Esophagus muscularis mucosa (tissue), 4 donors: ENCODE measurements around the gene EGF. TPM values are rescaled to one million over a fixed set of nuclear protein-coding genes. Genes with fewer than 3 reads are reported as not detected.

ENCODE experiments used
- DNase-seq: peaks from one replicate; pipeline ENCODE4 v3.0.0-alpha.2; 2017; ENCODE audit errors: extremely low spot score
- H3K27ac ChIP-seq, 4 donors: fragments of 200-600 bp; sonication (generic); replicated peaks in 1 of 4; 1 replicate in 3 of 4; 2 replicates in 1 of 4; pipeline ENCODE4 v1.5.1; 2016 to 2019; ENCODE audit warnings: mild to moderate bottlenecking in 1 of 4
- H3K27me3 ChIP-seq, 4 donors: fragments of 200-600 bp; sonication (generic); one replicate each; pipeline versions ENCODE4 v1.5.1 to v1.6.0; 2016 to 2019
- H3K36me3 ChIP-seq, 4 donors: fragments of 200-600 bp; sonication (generic); one replicate each; pipeline ENCODE4 v1.5.1; 2016 to 2019
- H3K4me1 ChIP-seq, 4 donors: fragments of 200-600 bp; sonication (generic); one replicate each; pipeline ENCODE4 v1.5.1; 2016 to 2019
- H3K4me3 ChIP-seq, 4 donors: fragments of 200-600 bp; sonication (generic); 1 replicate in 2 of 4; 2 replicates in 2 of 4; pipeline ENCODE4 v1.5.1; 2016 to 2019; ENCODE audit warnings: mild to moderate bottlenecking in 4 of 4, moderate library complexity in 1 of 4
- H3K9me3 ChIP-seq, 4 donors: fragments of 200-600 bp; sonication (generic); 1 replicate in 3 of 4; 2 replicates in 1 of 4; pipeline ENCODE4 v1.5.1; 2016 to 2019
- EP300 ChIP-seq: sonication (generic); formaldehyde crosslinking; IDR thresholded peaks from one replicate; pipeline ENCODE4 v1.6.1; 2017; ENCODE audit warnings: antibody characterized with exemption
- POLR2A ChIP-seq: fragments of 450-650 bp; IDR thresholded peaks from one replicate; pipeline ENCODE4 v1.6.1; 2017; ENCODE audit warnings: antibody characterized with exemption, moderate library complexity, mild to moderate bottlenecking, low read depth
- POLR2AphosphoS5 ChIP-seq, 2 donors: sonication (generic); formaldehyde crosslinking; IDR thresholded peaks; one replicate each; pipeline ENCODE4 v1.6.1; 2017; ENCODE audit warnings: antibody characterized with exemption in 2 of 2
- WGBS: methylation state at CpG from one replicate; pipeline ENCODE4 v1.1.5; 2018; 5-methylcytosine and 5-hydroxymethylcytosine counted together
- intact Hi-C: fragments of 100-400 bp; cut with DNase I; formaldehyde crosslinking; loops from one replicate; pipeline ENCODE4 v1.15.1; 2023
- total RNA-seq, 4 donors: library from RNA; depleted of rRNA; stranded (reverse); fragments of >200 nt; gene quantifications; one replicate each; pipeline versions ENCODE4 v1.1.0 to v1.2.1, GENCODE V29; 2016
- TF ChIP-seq, protein P1 (sequence below), 3 experiments: fragments of 200-600 bp in 2 of 3; fragments of 450-650 bp in 1 of 3; sonication (generic) in 2 of 3; IDR thresholded peaks; one replicate each; pipeline ENCODE4 v1.5.1; 2017 to 2019; ENCODE audit warnings: antibody characterized with exemption in 3 of 3, mild to moderate bottlenecking in 2 of 3, moderate library complexity in 1 of 3

Gene EGF
- total RNA-seq, 4 donors from 2014 or later: 0.75 to 3.6 (median 2.2) TPM

DNA sequence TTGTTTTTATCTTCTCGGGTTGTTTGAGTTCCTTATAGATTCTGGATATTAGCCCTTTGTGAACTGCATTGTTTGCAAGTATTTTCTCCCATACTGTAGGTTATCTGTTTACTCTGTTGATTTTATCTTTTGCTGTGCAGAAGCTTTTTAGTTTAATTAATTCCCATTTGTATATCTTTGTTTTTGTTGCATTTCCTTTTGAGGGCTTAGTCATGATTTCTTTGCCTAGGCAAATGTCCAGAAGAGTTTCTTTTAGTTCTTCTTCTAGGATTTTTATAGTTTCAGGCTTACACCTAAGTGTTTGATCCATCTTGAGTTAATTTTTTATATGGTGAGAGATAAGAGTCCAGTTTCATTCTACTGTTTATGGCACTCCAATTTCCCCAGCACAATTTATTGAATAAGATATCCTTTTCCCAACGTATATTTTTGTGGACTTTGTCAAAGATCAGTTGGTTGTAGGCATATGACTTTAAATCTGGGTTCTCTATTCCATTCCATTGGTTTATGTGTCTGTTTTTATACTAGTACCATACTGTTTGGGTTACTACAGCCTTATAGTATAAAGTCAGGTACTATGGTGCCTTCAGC, 54.3 kb downstream of the EGF start:
- Histone ChIP-seq H3K4me1 (no peaks in the 10 kb centered on the region), H3K4me3 (no peak overlapping the region), H3K27me3 (no peaks in the 10 kb centered on the region), H3K27ac (no peak overlapping the region), H3K36me3 (no peaks in the 10 kb centered on the region), H3K9me3 (no peaks in the 10 kb centered on the region)
- 74% methylated on average over 2 of the region's 2 CpGs for WGBS
- DNase-seq: no peak
- TF ChIP-seq, protein P1, sequence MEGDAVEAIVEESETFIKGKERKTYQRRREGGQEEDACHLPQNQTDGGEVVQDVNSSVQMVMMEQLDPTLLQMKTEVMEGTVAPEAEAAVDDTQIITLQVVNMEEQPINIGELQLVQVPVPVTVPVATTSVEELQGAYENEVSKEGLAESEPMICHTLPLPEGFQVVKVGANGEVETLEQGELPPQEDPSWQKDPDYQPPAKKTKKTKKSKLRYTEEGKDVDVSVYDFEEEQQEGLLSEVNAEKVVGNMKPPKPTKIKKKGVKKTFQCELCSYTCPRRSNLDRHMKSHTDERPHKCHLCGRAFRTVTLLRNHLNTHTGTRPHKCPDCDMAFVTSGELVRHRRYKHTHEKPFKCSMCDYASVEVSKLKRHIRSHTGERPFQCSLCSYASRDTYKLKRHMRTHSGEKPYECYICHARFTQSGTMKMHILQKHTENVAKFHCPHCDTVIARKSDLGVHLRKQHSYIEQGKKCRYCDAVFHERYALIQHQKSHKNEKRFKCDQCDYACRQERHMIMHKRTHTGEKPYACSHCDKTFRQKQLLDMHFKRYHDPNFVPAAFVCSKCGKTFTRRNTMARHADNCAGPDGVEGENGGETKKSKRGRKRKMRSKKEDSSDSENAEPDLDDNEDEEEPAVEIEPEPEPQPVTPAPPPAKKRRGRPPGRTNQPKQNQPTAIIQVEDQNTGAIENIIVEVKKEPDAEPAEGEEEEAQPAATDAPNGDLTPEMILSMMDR (IDR thresholded peaks at IDR 0.05): no peak
- no peak for TF ChIP-seq POLR2AphosphoS5 (IDR thresholded peaks at IDR 0.05)
- no peak for TF ChIP-seq EP300
- TF ChIP-seq POLR2A: no peak
- intact Hi-C loops: no loop called here

DNA sequence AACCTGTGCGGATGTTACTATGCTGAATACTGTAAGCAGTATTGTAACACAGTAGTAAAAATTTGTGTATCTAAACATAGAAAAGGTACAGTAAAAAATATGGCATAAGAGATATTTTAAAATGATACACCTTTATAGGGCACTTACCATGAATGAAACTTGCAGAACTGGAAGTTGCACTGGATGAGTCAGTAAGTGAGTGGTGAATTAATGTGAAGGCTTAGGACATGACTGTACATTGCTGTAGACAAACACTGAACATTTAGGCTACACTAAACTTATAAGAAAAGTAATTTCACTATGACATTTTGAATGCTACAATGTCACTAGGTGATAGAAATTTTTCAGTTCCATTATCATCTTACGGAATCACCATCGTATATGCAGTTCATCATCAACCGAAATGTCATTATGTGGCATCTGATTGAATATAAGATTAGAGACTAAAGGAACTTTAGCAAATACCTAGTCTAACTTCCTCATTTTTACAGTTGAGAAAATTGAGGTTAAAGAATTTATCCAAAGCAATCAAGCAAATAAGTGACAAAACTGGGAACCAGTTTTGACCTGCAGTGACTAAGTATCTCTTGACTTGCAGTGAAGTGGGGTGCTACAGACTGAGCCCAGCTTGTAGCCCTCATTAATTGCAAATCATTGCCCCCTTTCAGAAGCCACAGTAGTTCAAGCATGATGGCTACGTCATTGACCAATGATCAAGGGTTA, 55.3 kb downstream of the EGF start:
- DNase-seq: no peak
- Histone ChIP-seq H3K27me3 (no peaks in the 10 kb centered on the region), H3K36me3 (no peaks in the 10 kb centered on the region), H3K27ac (no peak overlapping the region), H3K4me3 (no peak overlapping the region), H3K4me1 (no peaks in the 10 kb centered on the region), H3K9me3 (no peaks in the 10 kb centered on the region)
- TF ChIP-seq POLR2AphosphoS5 (IDR thresholded peaks at IDR 0.05) (no peak), POLR2A (no peak), EP300 (no peak)
- TF ChIP-seq, protein P1 (IDR thresholded peaks at IDR 0.05): no peak
- 89% methylated on average over 5 of the region's 5 CpGs for WGBS
- intact Hi-C loops: no loop called here

DNA sequence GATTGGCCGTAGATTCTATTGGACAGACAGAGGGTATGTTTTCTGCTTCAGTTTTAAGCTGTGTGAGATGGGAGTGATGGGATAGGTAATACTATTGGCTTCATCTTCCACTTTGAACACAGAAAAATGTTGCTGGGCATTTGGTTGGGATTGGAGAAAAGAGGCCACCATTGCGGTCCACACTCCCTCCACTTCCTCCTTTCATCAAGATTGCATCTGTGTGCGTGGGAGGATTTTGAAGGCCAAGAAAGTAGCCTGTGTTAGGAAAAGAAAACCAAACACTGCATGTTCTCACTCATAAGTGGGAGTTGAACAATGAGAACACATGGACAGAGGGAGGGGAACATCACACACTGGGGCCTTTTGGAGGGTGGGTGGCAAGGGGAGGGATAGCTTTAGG, 56.4 kb downstream of the EGF start:
- 81% methylated on average over 3 of the region's 3 CpGs for WGBS
- Histone ChIP-seq H3K36me3 (no peaks in the 10 kb centered on the region), H3K4me3 (no peak overlapping the region), H3K9me3 (no peaks in the 10 kb centered on the region), H3K27me3 (no peaks in the 10 kb centered on the region), H3K4me1 (no peaks in the 10 kb centered on the region), H3K27ac (no peak overlapping the region)
- TF ChIP-seq EP300: no peak
- TF ChIP-seq POLR2AphosphoS5 (IDR thresholded peaks at IDR 0.05): no peak
- TF ChIP-seq, protein P1 (IDR thresholded peaks at IDR 0.05): no peak
- TF ChIP-seq POLR2A: no peak
- intact Hi-C loops: no loop called here
- DNase-seq: no peak

DNA sequence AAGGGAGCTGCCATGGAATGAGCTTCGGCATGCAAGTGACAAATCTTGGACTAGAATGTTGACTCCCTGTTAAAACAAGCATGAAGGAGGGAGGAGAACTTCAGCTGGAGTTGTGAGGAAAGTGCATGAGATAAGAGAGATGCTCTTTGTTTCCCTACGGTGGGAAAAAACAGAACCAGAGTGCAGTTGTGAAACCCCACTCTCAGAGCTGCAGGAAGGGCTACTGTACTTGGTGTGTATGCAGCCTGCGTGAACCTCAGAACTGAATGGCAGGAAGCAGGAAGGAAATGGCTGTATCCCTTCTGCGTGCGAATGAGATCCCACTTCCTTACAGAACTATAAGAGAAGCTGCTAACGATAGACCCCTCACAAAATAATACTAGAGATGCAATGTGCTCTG, 57.2 kb downstream of the EGF start:
- H3K9me3 ChIP-seq: no peaks in the 10 kb centered on the region
- 67% methylated on average over 6 of the region's 6 CpGs for WGBS
- no peaks in the 10 kb centered on the region for H3K27me3 ChIP-seq
- no peak overlapping the region for H3K4me3 ChIP-seq
- DNase-seq: no peak
- intact Hi-C loops: no loop called here
- no peak for TF ChIP-seq POLR2AphosphoS5 (IDR thresholded peaks at IDR 0.05)
- H3K27ac ChIP-seq: no peak overlapping the region
- H3K36me3 ChIP-seq: no peaks in the 10 kb centered on the region
- H3K4me1 ChIP-seq: no peaks in the 10 kb centered on the region

DNA sequence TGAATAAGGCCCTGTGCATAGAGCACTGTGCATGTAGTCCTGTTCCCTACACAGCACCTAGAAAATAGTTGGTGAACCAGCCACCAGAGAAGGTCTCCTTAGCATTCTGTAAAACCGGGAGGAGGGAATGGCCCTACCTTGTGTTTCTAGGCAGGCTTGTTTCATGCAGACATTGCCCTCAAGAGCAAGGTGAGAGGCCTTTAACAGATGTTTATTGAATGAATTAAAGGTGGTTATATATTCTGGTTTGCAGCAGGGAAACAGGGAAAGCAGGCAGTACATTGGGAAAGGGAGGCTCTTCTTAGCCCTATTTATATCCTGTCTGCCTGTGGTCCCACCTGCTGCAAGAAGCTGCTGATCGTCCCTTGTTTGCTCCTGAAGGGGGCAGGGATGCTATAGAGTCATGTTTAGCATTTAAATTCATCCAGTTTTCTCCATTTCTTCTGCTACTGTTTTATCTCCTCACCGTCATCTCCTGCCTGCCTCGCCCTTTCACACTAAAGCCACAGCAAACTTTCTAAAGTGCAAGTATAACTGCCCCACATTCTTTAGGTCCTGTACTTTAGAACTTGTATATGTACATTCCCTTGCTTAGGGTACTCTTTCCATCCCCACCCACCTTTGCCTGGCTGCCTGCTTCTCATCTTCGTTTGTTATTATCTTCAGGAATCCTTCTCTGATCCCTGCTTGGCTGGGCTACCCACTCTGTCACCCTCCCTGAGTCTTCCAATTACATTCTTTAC, 60.3 kb downstream of the EGF start:
- 55% methylated on average over 5 of the region's 5 CpGs for WGBS
- H3K36me3 ChIP-seq: no peaks in the 10 kb centered on the region
- H3K4me1 ChIP-seq: no peaks in the 10 kb centered on the region
- DNase-seq: no peak
- H3K4me3 ChIP-seq: no peak overlapping the region
- H3K27ac ChIP-seq: no peak overlapping the region
- intact Hi-C loops: no loop called here
- H3K9me3 ChIP-seq: no peaks in the 10 kb centered on the region
- TF ChIP-seq POLR2AphosphoS5 (IDR thresholded peaks at IDR 0.05) (no peak), EP300 (no peak), POLR2A (no peak)
- TF ChIP-seq, protein P1 (IDR thresholded peaks at IDR 0.05): no peak
- H3K27me3 ChIP-seq: no peaks in the 10 kb centered on the region
